A549 (cell line): ENCODE results near the gene RASL10A.

Experiments
- POLR2A ChIP-seq: IDR thresholded peaks from 2 replicates; pipeline ENCODE4 v1.6.1; 2012; ENCODE audit warnings: mild to moderate bottlenecking, low read length
- TF ChIP-seq, protein P1 (sequence below): fragments of >200 bp; sonication (Bioruptor Twin); formaldehyde crosslinking; IDR thresholded peaks from 3 replicates; pipeline ENCODE4 v1.5.1; 2016
- TF ChIP-seq, protein P2 (sequence below): IDR thresholded peaks from 2 replicates; pipeline ENCODE4 v1.6.1; 2012

DNA sequence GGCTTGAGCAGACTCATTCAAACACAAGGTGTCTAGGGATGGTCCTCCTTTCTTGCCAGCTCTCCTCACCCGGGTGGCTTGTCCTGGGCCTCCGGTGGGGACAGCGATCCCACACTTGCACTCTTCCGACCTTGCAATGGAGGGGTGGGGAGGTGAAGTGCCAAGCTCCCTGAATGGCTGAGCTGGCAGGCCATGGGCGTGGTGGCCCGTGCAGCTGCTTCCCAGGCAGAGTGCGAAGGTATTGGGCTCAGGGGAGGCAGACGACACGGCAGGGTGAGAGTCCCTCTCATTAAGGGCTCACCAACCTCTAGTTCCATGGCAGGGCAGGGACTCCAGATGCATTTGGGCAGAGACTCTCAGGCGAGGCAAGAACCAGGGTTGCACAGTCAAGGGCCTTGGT lies 11.0 kb upstream of the RASL10A start:
- TF ChIP-seq POLR2A: no peak
- TF ChIP-seq, protein P1, sequence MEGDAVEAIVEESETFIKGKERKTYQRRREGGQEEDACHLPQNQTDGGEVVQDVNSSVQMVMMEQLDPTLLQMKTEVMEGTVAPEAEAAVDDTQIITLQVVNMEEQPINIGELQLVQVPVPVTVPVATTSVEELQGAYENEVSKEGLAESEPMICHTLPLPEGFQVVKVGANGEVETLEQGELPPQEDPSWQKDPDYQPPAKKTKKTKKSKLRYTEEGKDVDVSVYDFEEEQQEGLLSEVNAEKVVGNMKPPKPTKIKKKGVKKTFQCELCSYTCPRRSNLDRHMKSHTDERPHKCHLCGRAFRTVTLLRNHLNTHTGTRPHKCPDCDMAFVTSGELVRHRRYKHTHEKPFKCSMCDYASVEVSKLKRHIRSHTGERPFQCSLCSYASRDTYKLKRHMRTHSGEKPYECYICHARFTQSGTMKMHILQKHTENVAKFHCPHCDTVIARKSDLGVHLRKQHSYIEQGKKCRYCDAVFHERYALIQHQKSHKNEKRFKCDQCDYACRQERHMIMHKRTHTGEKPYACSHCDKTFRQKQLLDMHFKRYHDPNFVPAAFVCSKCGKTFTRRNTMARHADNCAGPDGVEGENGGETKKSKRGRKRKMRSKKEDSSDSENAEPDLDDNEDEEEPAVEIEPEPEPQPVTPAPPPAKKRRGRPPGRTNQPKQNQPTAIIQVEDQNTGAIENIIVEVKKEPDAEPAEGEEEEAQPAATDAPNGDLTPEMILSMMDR: no peak
- TF ChIP-seq, protein P2, sequence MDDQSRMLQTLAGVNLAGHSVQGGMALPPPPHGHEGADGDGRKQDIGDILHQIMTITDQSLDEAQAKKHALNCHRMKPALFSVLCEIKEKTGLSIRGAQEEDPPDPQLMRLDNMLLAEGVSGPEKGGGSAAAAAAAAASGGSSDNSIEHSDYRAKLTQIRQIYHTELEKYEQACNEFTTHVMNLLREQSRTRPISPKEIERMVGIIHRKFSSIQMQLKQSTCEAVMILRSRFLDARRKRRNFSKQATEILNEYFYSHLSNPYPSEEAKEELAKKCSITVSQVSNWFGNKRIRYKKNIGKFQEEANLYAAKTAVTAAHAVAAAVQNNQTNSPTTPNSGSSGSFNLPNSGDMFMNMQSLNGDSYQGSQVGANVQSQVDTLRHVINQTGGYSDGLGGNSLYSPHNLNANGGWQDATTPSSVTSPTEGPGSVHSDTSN: no peak
